ENCODE measurements around the gene ACTR1B.

DNA sequence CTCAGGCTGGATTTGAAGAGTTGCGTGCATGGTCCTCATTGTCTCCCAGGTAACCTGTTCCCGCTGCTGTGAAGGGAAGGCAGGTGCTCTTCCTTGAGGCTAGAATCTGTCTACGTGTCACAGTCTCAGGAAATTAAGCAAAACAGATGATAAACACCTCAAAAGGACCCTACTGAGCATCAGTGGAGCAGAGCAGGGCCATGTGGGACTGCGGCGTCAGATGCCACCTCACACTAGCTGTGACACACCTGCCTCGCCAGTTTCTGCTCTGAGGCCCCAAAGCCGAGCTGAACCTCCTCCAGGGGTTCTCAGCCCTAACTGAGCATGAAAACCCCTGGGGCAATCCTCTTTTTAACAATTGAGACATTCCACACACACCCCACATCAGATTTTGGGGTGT lies 7.7 kb upstream of the ACTR1B start:
- TF ChIP-seq EZH2 (IDR thresholded peaks at IDR 0.05; ENCODE audit: insufficient read depth, low read length) (no peak), CTCF (IDR thresholded peaks at IDR 0.05; ENCODE audit: insufficient read depth, low read depth, low read length) (no peak)

Data from astrocyte (in vitro differentiated cells and primary cell).